Caco-2 (cell line): ENCODE data around the gene CCN5. TPM values are rescaled to one million over a fixed set of nuclear protein-coding genes. Genes with fewer than 3 reads are reported as not detected.
A peak's percentile ranks its signal among the peaks of the same experiment; 100 is the strongest.

ENCODE experiments used
- BruUV-seq: library from RNA; stranded (reverse); fragments of 400-500 nt; replicated peaks from 2 replicates; lab custom pipeline; 2021; lab: Mats Ljungman, UMichigan
- CTCF ChIA-PET: fragments of 300-600 bp; sonication (Branson Sonifier 250); formaldehyde crosslinking; loops from one replicate; lab custom pipeline; 2022; ENCODE audit warnings: antibody characterized with exemption; lab: Charles Lee
- POLR2A ChIA-PET: fragments of 300-600 bp; sonication (Branson Sonifier 250); formaldehyde crosslinking; loops from one replicate; lab custom pipeline; 2022; ENCODE audit warnings: antibody characterized with exemption; lab: Charles Lee
- DNase-seq, 2 experiments: peaks; one replicate each; pipeline versions ENCODE4 v3.0.0 to v3.0.0-alpha.2; 2020 to 2022
- H3K27me3 ChIP-seq: replicated peaks from 2 replicates; pipeline ENCODE4 v1.6.0; 2011; ENCODE audit warnings: low read length; ENCODE audit not compliant: control insufficient read depth, insufficient read depth
- H3K36me3 ChIP-seq: 2 replicates; pipeline ENCODE4 v1.5.1; 2011; ENCODE audit warnings: low read length; ENCODE audit not compliant: control insufficient read depth, insufficient read depth
- H3K4me1 ChIP-seq: fragments of 250-450 bp; sonication (Bioruptor Pico); 2 replicates; pipeline ENCODE4 v1.5.1; 2020; ENCODE audit warnings: mild to moderate bottlenecking
- H3K4me3 ChIP-seq: 2 replicates; pipeline ENCODE4 v1.5.1; 2011; ENCODE audit warnings: low read depth, mild to moderate bottlenecking, control low read depth, low read length
- H3K9me3 ChIP-seq: fragments of 250-450 bp; sonication (Bioruptor Pico); 2 replicates; pipeline ENCODE4 v1.5.1; 2020; ENCODE audit warnings: mild to moderate bottlenecking, moderate library complexity
- H3K27ac Mint-ChIP-seq: one replicate; pipeline ENCODE4 v1.8.0; 2022; ENCODE audit warnings: mixed read lengths; ENCODE audit not compliant: unreplicated experiment
- H3K27me3 Mint-ChIP-seq: one replicate; pipeline ENCODE4 v1.8.0; 2022; ENCODE audit warnings: mixed read lengths; ENCODE audit not compliant: insufficient read depth, unreplicated experiment
- H3K36me3 Mint-ChIP-seq: one replicate; pipeline ENCODE4 v1.8.0; 2022; ENCODE audit warnings: mild to moderate bottlenecking, mixed read lengths; ENCODE audit not compliant: insufficient read depth, unreplicated experiment
- H3K4me1 Mint-ChIP-seq: one replicate; pipeline ENCODE4 v1.8.0; 2022; ENCODE audit warnings: low read depth, mixed read lengths; ENCODE audit not compliant: unreplicated experiment
- H3K4me3 Mint-ChIP-seq: one replicate; pipeline ENCODE4 v1.8.0; 2022; ENCODE audit warnings: mild to moderate bottlenecking, moderate library complexity, mixed read lengths; ENCODE audit not compliant: unreplicated experiment
- H3K9me3 Mint-ChIP-seq: one replicate; pipeline ENCODE4 v1.8.0; 2022; ENCODE audit warnings: mixed read lengths; ENCODE audit not compliant: unreplicated experiment
- intact Hi-C: fragments of 100-400 bp; cut with micrococcal nuclease; formaldehyde crosslinking; loops from one replicate; pipeline ENCODE4 v1.10.0; 2022; ENCODE audit not compliant: unreplicated experiment
- total RNA-seq: library from RNA; stranded (reverse); gene quantifications from 2 replicates; pipeline ENCODE4 v1.2.3, GENCODE V29; 2022
- TF ChIP-seq, protein P1 (sequence below), 2 experiments: fragments of 200-600 bp in 1 of 2; IDR thresholded peaks; 1 replicate in 1 of 2; 2 replicates in 1 of 2; pipeline versions ENCODE4 v1.5.1 to v1.8.0; 2011 to 2022; ENCODE audit warnings: antibody characterized with exemption in 1 of 2, control low read depth in 1 of 2, inconsistent platforms in 1 of 2, low read depth in 1 of 2, low read length in 1 of 2, mild to moderate bottlenecking in 1 of 2, moderate library complexity in 1 of 2; ENCODE audit not compliant: insufficient read depth in 1 of 2, severe bottlenecking in 1 of 2, unreplicated experiment in 1 of 2

Gene CCN5
- total RNA-seq, 1 experiment from 2014 or later = not detected

DNA sequence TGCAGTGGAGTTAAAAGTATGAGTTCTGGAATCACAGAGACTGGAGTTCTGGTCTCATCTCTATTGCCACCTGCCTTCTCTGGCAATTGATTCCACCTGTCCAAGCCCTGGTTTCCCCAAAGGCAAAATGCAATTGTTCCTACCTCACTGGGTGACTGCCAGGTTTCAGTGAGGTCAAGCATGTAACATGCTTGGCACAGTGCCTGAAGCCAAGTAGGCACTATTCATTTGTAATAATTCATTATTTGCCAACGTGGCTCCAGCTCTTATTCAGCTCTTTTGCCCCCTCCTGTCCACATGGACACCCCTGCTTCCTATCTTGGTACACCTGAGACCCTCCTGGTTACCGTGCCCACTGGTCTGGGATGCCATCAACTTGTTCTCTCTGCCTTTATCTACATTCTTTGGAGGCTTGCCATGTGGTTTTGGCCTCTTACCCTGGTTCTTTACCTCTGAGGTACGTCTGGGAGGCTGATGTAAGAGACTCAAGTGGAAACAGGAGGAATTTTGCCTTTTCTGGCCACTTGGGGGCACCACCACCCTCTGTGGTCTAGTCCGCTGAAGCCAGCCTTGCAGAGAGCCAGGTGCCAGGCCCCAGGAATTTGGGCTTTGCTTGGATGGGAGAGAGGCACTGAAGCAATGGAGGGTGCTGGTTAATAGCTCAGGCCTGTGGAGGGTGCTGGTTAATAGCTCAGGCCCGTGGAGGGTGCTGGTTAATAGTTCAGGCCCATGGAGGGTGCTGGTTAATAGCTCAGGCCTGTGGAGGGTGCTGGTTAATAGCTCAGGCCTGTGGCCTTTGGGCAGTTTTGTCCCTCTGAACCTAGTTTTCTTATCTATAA, 32.2 kb downstream of the CCN5 start:
- H3K36me3 ChIP-seq = no peaks in the 10 kb centered on the region
- no peak overlapping the region for H3K4me3 ChIP-seq
- ChIA-PET CTCF (interaction anchor here (0.5 to 2.3 kb wide), 37 partner anchors 8 to 399 kb away, joined by 3 to 27 read pairs (median 4); partner anchors contain the start of gene YWHAB), POLR2A (interaction anchor here (1.7 kb wide), 1 partner anchor 138 kb away, joined by 4 read pairs; the partner anchor contains the start of gene YWHAB)
- peak; percentile 91 to 96 for DNase-seq
- peaks cover 2% of the 10 kb centered on the region; the same call in 1 of the 2 replicates for H3K27me3 ChIP-seq
- no peaks in the 10 kb centered on the region for H3K9me3 Mint-ChIP-seq
- peak overlapping the region; percentile 85 for H3K27ac Mint-ChIP-seq
- H3K36me3 Mint-ChIP-seq = peaks cover 14% of the 10 kb centered on the region
- intact Hi-C loops = loop anchor here (1.0 to 2.0 kb wide), 5 partner anchors 11 to 120 kb away; no protein-coding TSS in a partner anchor
- H3K4me1 Mint-ChIP-seq = peaks cover 15% of the 10 kb centered on the region
- BruUV-seq = no TSS peak
- peak overlapping the region; percentile 66 for H3K4me3 Mint-ChIP-seq
- no peaks in the 10 kb centered on the region for H3K9me3 ChIP-seq
- peaks cover 6% of the 10 kb centered on the region for H3K27me3 Mint-ChIP-seq
- TF ChIP-seq, protein P1, sequence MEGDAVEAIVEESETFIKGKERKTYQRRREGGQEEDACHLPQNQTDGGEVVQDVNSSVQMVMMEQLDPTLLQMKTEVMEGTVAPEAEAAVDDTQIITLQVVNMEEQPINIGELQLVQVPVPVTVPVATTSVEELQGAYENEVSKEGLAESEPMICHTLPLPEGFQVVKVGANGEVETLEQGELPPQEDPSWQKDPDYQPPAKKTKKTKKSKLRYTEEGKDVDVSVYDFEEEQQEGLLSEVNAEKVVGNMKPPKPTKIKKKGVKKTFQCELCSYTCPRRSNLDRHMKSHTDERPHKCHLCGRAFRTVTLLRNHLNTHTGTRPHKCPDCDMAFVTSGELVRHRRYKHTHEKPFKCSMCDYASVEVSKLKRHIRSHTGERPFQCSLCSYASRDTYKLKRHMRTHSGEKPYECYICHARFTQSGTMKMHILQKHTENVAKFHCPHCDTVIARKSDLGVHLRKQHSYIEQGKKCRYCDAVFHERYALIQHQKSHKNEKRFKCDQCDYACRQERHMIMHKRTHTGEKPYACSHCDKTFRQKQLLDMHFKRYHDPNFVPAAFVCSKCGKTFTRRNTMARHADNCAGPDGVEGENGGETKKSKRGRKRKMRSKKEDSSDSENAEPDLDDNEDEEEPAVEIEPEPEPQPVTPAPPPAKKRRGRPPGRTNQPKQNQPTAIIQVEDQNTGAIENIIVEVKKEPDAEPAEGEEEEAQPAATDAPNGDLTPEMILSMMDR (IDR thresholded peaks at IDR 0.05; ENCODE audit: insufficient read depth in 1 of 2, low read depth in 1 of 2, low read length in 1 of 2, severe bottlenecking in 1 of 2, unreplicated experiment in 1 of 2) = peak; percentile 92 to 96
- H3K4me1 ChIP-seq = peaks cover 11% of the 10 kb centered on the region

DNA sequence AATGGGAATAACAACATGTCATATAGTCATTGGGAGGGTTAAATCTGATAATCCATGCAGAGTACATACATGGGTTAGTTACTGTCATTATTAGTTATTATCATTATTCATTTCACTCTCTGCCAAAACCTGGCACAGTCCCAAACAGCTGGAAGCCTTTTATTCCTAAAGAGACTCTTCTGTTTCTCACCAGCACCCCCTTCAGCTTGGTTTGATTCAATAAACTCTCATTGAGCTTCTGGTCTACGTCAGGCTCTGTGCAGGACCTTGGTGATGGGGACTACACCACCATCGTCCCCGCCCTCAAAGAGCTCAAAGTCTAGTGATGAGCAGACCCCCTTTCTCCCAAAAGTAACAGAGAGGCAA, 32.8 kb downstream of the CCN5 start:
- ChIA-PET POLR2A (interaction anchor here (1.7 kb wide), 1 partner anchor 137 kb away, joined by 4 read pairs; the partner anchor contains the start of gene YWHAB), CTCF (interaction anchor here (0.6 to 2.3 kb wide), 34 partner anchors 9 to 399 kb away, joined by 3 to 27 read pairs (median 4); partner anchors contain the start of gene YWHAB)
- H3K4me3 Mint-ChIP-seq = no peak overlapping the region
- H3K36me3 Mint-ChIP-seq = peaks cover 14% of the 10 kb centered on the region
- H3K27ac Mint-ChIP-seq = no peak overlapping the region
- peaks cover 2% of the 10 kb centered on the region; the same call in 1 of the 2 replicates for H3K27me3 ChIP-seq
- no peaks in the 10 kb centered on the region for H3K9me3 ChIP-seq
- no TSS peak for BruUV-seq
- peaks cover 15% of the 10 kb centered on the region for H3K4me1 Mint-ChIP-seq
- DNase-seq = peak in 1 of 2 experiments; percentile 36
- H3K27me3 Mint-ChIP-seq = peaks cover 6% of the 10 kb centered on the region
- peaks cover 11% of the 10 kb centered on the region for H3K4me1 ChIP-seq
- TF ChIP-seq, protein P1 (IDR thresholded peaks at IDR 0.05; ENCODE audit: insufficient read depth in 1 of 2, low read depth in 1 of 2, low read length in 1 of 2, severe bottlenecking in 1 of 2, unreplicated experiment in 1 of 2) = no peak
- intact Hi-C loops = no loop called here
- no peak overlapping the region for H3K4me3 ChIP-seq
- no peaks in the 10 kb centered on the region for H3K9me3 Mint-ChIP-seq
- no peaks in the 10 kb centered on the region for H3K36me3 ChIP-seq

DNA sequence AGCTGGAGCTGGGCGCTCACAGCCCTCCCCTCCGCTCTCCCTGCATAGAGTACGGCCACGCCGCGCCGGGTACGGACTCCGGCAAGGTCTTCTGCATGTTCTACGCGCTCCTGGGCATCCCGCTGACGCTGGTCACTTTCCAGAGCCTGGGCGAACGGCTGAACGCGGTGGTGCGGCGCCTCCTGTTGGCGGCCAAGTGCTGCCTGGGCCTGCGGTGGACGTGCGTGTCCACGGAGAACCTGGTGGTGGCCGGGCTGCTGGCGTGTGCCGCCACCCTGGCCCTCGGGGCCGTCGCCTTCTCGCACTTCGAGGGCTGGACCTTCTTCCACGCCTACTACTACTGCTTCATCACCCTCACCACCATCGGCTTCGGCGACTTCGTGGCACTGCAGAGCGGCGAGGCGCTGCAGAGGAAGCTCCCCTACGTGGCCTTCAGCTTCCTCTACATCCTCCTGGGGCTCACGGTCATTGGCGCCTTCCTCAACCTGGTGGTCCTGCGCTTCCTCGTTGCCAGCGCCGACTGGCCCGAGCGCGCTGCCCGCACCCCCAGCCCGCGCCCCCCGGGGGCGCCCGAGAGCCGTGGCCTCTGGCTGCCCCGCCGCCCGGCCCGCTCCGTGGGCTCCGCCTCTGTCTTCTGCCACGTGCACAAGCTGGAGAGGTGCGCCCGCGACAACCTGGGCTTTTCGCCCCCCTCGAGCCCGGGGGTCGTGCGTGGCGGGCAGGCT, 35.1 kb downstream of the CCN5 start:
- H3K4me3 ChIP-seq = no peak overlapping the region
- Mint-ChIP-seq H3K4me3 (no peak overlapping the region), H3K4me1 (peaks cover 9% of the 10 kb centered on the region), H3K27me3 (peaks cover 3% of the 10 kb centered on the region), H3K27ac (no peak overlapping the region), H3K9me3 (no peaks in the 10 kb centered on the region), H3K36me3 (peaks cover 14% of the 10 kb centered on the region)
- no peaks in the 10 kb centered on the region for H3K36me3 ChIP-seq
- no peaks in the 10 kb centered on the region for H3K9me3 ChIP-seq
- peaks cover 2% of the 10 kb centered on the region; the same call in 1 of the 2 replicates for H3K27me3 ChIP-seq
- peaks cover 5% of the 10 kb centered on the region; the same call in 1 of the 2 replicates for H3K4me1 ChIP-seq
- no TSS peak for BruUV-seq
- TF ChIP-seq, protein P1 (IDR thresholded peaks at IDR 0.05; ENCODE audit: insufficient read depth in 1 of 2, low read depth in 1 of 2, low read length in 1 of 2, severe bottlenecking in 1 of 2, unreplicated experiment in 1 of 2) = peak in 1 of 2 experiments; percentile 23
- intact Hi-C loops = no loop called here
- CTCF ChIA-PET = interaction anchor here (0.6 to 1.0 kb wide), 2 partner anchors 9 to 159 kb away, joined by 3 read pairs; no protein-coding TSS in a partner anchor
- POLR2A ChIA-PET = interaction anchor here (0.6 kb wide), 1 partner anchor 346 kb away, joined by 3 read pairs; no protein-coding TSS in a partner anchor
- DNase-seq = peak in 1 of 2 experiments; percentile 41
